Measurements from ENCODE around the gene PCDHGB2.

Gene PCDHGB2

GRCh38 chr5:141382469-141383294 is 22.9 kb downstream of the PCDHGB2 start, which contains the start of gene PCDHGA7:
Gene PCDHGA7 (plus strand): TSS chr5:141382742. CDS start chr5:141382900, 158 bp downstream.
- TF ChIP-seq REST (IDR thresholded peaks at IDR 0.05; ENCODE audit: insufficient replicate concordance, low read depth) (no peak), GABPA (IDR thresholded peaks at IDR 0.05; ENCODE audit: low read depth) (no peak), POLR2AphosphoS5 (IDR thresholded peaks at IDR 0.05; ENCODE audit: low read depth) (no peak), CTCF (IDR thresholded peaks at IDR 0.05; ENCODE audit: insufficient read depth, low read length) (peak; percentile 33)
- DNase-seq (ENCODE audit: low read depth in 1 of 2, low spot score in 1 of 2) = peak in 1 of 2 experiments; percentile 32

GRCh38 chr5:141383345-141383744 is 23.6 kb downstream of the PCDHGB2 start:
- no peak overlapping the region for H3K27ac ChIP-seq (replicated peaks)
- no peaks in the 10 kb centered on the region for H3K27me3 ChIP-seq (ENCODE audit: insufficient read depth, poor library complexity, severe bottlenecking)
- H3K4me3 ChIP-seq (replicated peaks; ENCODE audit: insufficient read depth, low read length) = no peak overlapping the region
- no peak for TF ChIP-seq CTCF (IDR thresholded peaks at IDR 0.05; ENCODE audit: insufficient read depth, low read length)
- DNase-seq (ENCODE audit: low read depth in 1 of 2, low spot score in 1 of 2) = no peak

More at GRCh38 chr5:141382469-141383294, 22.9 kb downstream of the PCDHGB2 start, which contains the start of gene PCDHGA7:
- Histone ChIP-seq H3K27me3 (ENCODE audit: insufficient read depth, poor library complexity, severe bottlenecking) (no peaks in the 10 kb centered on the region), H3K4me3 (replicated peaks; ENCODE audit: insufficient read depth, low read length) (peak within 1 kb of the TSS; percentile 47), H3K27ac (replicated peaks) (no peak within 1 kb of the TSS; the same call in 1 of the 2 replicates)

- Histone ChIP-seq H3K27me3 (ENCODE audit: insufficient read depth, poor library complexity, severe bottlenecking) (no peaks in the 10 kb centered on the region), H3K27ac (replicated peaks) (no peak overlapping the region), H3K4me3 (replicated peaks; ENCODE audit: insufficient read depth, low read length) (no peak overlapping the region)
- DNase-seq (ENCODE audit: low read depth in 1 of 2, low spot score in 1 of 2) = no peak
- TF ChIP-seq POLR2AphosphoS5 (IDR thresholded peaks at IDR 0.05; ENCODE audit: low read depth) (no peak), CTCF (IDR thresholded peaks at IDR 0.05; ENCODE audit: insufficient read depth, low read length) (no peak), SPI1 (IDR thresholded peaks at IDR 0.05; ENCODE audit: borderline replicate concordance, low read depth) (no peak), GABPA (IDR thresholded peaks at IDR 0.05; ENCODE audit: low read depth) (no peak), REST (IDR thresholded peaks at IDR 0.05; ENCODE audit: insufficient replicate concordance, low read depth) (no peak)
These were observed 24.9 kb downstream of the PCDHGB2 start for GRCh38 chr5:141384471-141385267.

All from HL-60 (cell line).